ENCODE measurements around the gene SECISBP2. TPM values are rescaled to one million over a fixed set of nuclear protein-coding genes. Genes with fewer than 3 reads are reported as not detected.

The SECISBP2 gene
- total RNA-seq, 1 experiment from 2014 or later, result 25.5 TPM

GRCh38 chr9:89390578-89391116 lies 72.3 kb downstream of the SECISBP2 start:
- Histone ChIP-seq H3K27me3 (replicated peaks) (no peaks in the 10 kb centered on the region), H3K27ac (no peak overlapping the region), H3K36me3 (no peaks in the 10 kb centered on the region), H3K4me1 (replicated peaks) (peaks cover 27% of the 10 kb centered on the region), H3K4me3 (no peak overlapping the region), H3K9me3 (replicated peaks) (no peaks in the 10 kb centered on the region)
- no peak for DNase-seq (ENCODE audit: low read depth in 1 of 2, low spot score in 2 of 2)

DNA sequence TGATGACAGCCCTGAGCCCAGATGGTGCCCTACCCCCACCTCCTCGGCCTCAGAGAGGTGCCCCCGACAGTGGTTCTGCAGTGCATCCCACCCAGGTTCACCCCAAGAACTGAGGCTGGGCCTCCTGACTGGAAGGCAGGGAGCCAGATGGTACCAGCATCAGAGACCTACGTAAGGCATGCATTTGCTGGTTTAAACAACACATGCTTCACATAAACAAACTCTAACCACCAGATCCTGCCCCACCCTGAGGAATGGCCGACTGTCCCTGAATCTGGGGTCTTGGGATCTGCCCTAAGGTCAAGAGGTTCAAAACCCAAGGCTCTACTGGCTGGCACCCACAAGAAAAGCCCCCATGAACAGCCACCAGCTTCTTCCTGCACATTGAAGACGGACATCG lies 73.3 kb downstream of the SECISBP2 start:
- no peak overlapping the region for H3K27ac ChIP-seq
- H3K9me3 ChIP-seq (replicated peaks), result no peaks in the 10 kb centered on the region
- no peak for DNase-seq (ENCODE audit: low read depth in 1 of 2, low spot score in 2 of 2)
- H3K4me1 ChIP-seq (replicated peaks), result peaks cover 27% of the 10 kb centered on the region
- no peak overlapping the region for H3K4me3 ChIP-seq
- no peaks in the 10 kb centered on the region for H3K36me3 ChIP-seq
- H3K27me3 ChIP-seq (replicated peaks), result no peaks in the 10 kb centered on the region

DNA sequence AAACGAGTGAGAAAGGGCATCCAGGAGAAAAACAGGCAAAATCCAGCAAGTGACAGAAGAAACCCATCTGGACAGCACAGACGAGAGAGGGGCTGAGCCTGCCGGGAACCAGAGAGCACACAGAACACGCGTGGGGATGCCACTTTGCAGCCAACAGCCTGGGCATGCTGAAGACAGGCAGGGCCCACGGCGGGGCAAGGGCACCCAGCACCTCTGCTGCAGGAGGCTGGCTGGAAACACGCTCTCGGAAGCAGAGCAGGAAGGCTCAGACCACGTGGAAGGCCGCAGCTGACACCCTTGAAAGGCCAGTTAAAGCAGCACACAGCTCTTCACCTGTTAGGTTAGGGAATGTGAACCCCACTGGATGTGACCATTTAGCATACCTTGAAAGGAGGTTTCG lies 76.1 kb downstream of the SECISBP2 start:
- Histone ChIP-seq H3K4me3 (no peak overlapping the region), H3K27ac (no peak overlapping the region)
- DNase-seq (ENCODE audit: low read depth in 1 of 2, low spot score in 2 of 2), result no peak

GRCh38 chr9:89395931-89396710 lies 77.8 kb downstream of the SECISBP2 start:
- no peaks in the 10 kb centered on the region for H3K27me3 ChIP-seq (replicated peaks)
- H3K4me3 ChIP-seq, result no peak overlapping the region
- DNase-seq (ENCODE audit: low read depth in 1 of 2, low spot score in 2 of 2), result no peak
- no peaks in the 10 kb centered on the region for H3K36me3 ChIP-seq
- no peaks in the 10 kb centered on the region for H3K9me3 ChIP-seq (replicated peaks)
- peaks cover 7% of the 10 kb centered on the region for H3K4me1 ChIP-seq (replicated peaks)
- H3K27ac ChIP-seq, result no peak overlapping the region

More for the DNA sequence above, 76.1 kb downstream of the SECISBP2 start:
- Histone ChIP-seq H3K36me3 (no peaks in the 10 kb centered on the region), H3K9me3 (replicated peaks) (no peaks in the 10 kb centered on the region), H3K27me3 (replicated peaks) (no peaks in the 10 kb centered on the region), H3K4me1 (replicated peaks) (peaks cover 17% of the 10 kb centered on the region)

GRCh38 chr9:89397471-89397870 lies 79.2 kb downstream of the SECISBP2 start:
- Histone ChIP-seq H3K27ac (no peak overlapping the region), H3K4me3 (no peak overlapping the region), H3K27me3 (replicated peaks) (no peaks in the 10 kb centered on the region), H3K9me3 (replicated peaks) (no peaks in the 10 kb centered on the region), H3K36me3 (no peaks in the 10 kb centered on the region), H3K4me1 (replicated peaks) (no peaks in the 10 kb centered on the region)
- DNase-seq (ENCODE audit: low read depth in 1 of 2, low spot score in 2 of 2), result no peak

GRCh38 chr9:89398621-89399020 lies 80.3 kb downstream of the SECISBP2 start:
- H3K36me3 ChIP-seq, result no peaks in the 10 kb centered on the region
- no peaks in the 10 kb centered on the region for H3K27me3 ChIP-seq (replicated peaks)
- H3K4me1 ChIP-seq (replicated peaks), result no peaks in the 10 kb centered on the region
- H3K4me3 ChIP-seq, result no peak overlapping the region
- DNase-seq (ENCODE audit: low read depth in 1 of 2, low spot score in 2 of 2), result no peak
- no peaks in the 10 kb centered on the region for H3K9me3 ChIP-seq (replicated peaks)
- no peak overlapping the region for H3K27ac ChIP-seq

- no peak for DNase-seq (ENCODE audit: low read depth in 1 of 2, low spot score in 2 of 2)
- H3K9me3 ChIP-seq (replicated peaks), result no peaks in the 10 kb centered on the region
- H3K4me3 ChIP-seq, result no peak overlapping the region
- no peaks in the 10 kb centered on the region for H3K36me3 ChIP-seq
- H3K27ac ChIP-seq, result no peak overlapping the region
- no peaks in the 10 kb centered on the region for H3K4me1 ChIP-seq (replicated peaks)
- H3K27me3 ChIP-seq (replicated peaks), result no peaks in the 10 kb centered on the region
Observed at GRCh38 chr9:89400403-89401116, 82.3 kb downstream of the SECISBP2 start.

GRCh38 chr9:89402695-89403427 lies 84.6 kb downstream of the SECISBP2 start:
- H3K4me3 ChIP-seq, result no peak overlapping the region
- no peak overlapping the region for H3K27ac ChIP-seq
- H3K27me3 ChIP-seq (replicated peaks), result no peaks in the 10 kb centered on the region
- DNase-seq (ENCODE audit: low read depth in 1 of 2, low spot score in 2 of 2), result no peak
- H3K9me3 ChIP-seq (replicated peaks), result no peaks in the 10 kb centered on the region
- no peaks in the 10 kb centered on the region for H3K36me3 ChIP-seq
- H3K4me1 ChIP-seq (replicated peaks), result peaks cover 7% of the 10 kb centered on the region; the same call in 1 of the 2 replicates

- Histone ChIP-seq H3K4me3 (no peak overlapping the region), H3K36me3 (no peaks in the 10 kb centered on the region), H3K27ac (no peak overlapping the region), H3K9me3 (replicated peaks) (no peaks in the 10 kb centered on the region), H3K4me1 (replicated peaks) (peaks cover 14% of the 10 kb centered on the region), H3K27me3 (replicated peaks) (no peaks in the 10 kb centered on the region)
- no peak for DNase-seq (ENCODE audit: low read depth in 1 of 2, low spot score in 2 of 2)
Observed at GRCh38 chr9:89404074-89404473, 85.8 kb downstream of the SECISBP2 start.

DNA sequence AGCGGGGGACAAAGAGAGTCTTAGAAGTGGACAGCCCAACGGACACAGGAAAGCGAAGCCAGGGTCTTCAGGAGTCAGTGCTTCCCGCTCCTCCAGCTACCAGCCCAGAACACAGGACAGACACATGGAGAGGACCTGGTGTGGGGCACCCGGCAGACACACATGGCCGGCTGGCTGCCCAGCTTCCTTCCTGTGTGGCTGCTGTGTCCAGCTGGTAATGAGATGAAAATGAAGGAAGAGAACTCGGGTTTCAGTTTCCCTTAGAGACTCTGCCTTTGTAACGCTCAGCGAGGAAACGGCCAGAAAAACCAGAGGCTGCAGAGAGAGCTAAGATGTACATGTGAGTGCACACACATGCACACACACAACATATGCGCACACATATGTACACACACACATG lies 87.5 kb downstream of the SECISBP2 start:
- Histone ChIP-seq H3K9me3 (replicated peaks) (no peaks in the 10 kb centered on the region), H3K36me3 (no peaks in the 10 kb centered on the region), H3K27me3 (replicated peaks) (no peaks in the 10 kb centered on the region), H3K4me1 (replicated peaks) (peaks cover 19% of the 10 kb centered on the region), H3K27ac (no peak overlapping the region), H3K4me3 (no peak overlapping the region)
- no peak for DNase-seq (ENCODE audit: low read depth in 1 of 2, low spot score in 2 of 2)

- Histone ChIP-seq H3K4me3 (no peak overlapping the region), H3K9me3 (replicated peaks) (no peaks in the 10 kb centered on the region), H3K4me1 (replicated peaks) (peaks cover 19% of the 10 kb centered on the region), H3K36me3 (no peaks in the 10 kb centered on the region), H3K27ac (no peak overlapping the region), H3K27me3 (replicated peaks) (no peaks in the 10 kb centered on the region)
- DNase-seq (ENCODE audit: low read depth in 1 of 2, low spot score in 2 of 2), result no peak
Observed at GRCh38 chr9:89407070-89407469, 88.8 kb downstream of the SECISBP2 start.

GRCh38 chr9:89408628-89409101 lies 90.4 kb downstream of the SECISBP2 start:
- H3K4me1 ChIP-seq (replicated peaks), result peaks cover 19% of the 10 kb centered on the region
- H3K36me3 ChIP-seq, result no peaks in the 10 kb centered on the region
- no peak overlapping the region for H3K27ac ChIP-seq
- H3K4me3 ChIP-seq, result no peak overlapping the region
- H3K27me3 ChIP-seq (replicated peaks), result no peaks in the 10 kb centered on the region
- peak in 1 of 2 experiments; percentile 14 for DNase-seq (ENCODE audit: low read depth in 1 of 2, low spot score in 2 of 2)
- H3K9me3 ChIP-seq (replicated peaks), result no peaks in the 10 kb centered on the region

Data from SJSA1 (cell line).